ENCODE measurements around the gene C17orf67.
A peak's percentile ranks its signal among the peaks of the same experiment; 100 is the strongest.

Gene C17orf67

GRCh38 chr17:56808503-56808902, 25.2 kb downstream of the C17orf67 start:
- DNase-seq (ENCODE audit: low spot score): no peak

- DNase-seq (ENCODE audit: low spot score): no peak
Observed at GRCh38 chr17:56807723-56808122, 26.0 kb downstream of the C17orf67 start.

GRCh38 chr17:56806949-56807348, 26.8 kb downstream of the C17orf67 start:
- no peak for DNase-seq (ENCODE audit: low spot score)

GRCh38 chr17:56804454-56804853, 29.3 kb downstream of the C17orf67 start:
- DNase-seq (ENCODE audit: low spot score): no peak

GRCh38 chr17:56803071-56803470, 30.6 kb downstream of the C17orf67 start:
- no peak for DNase-seq (ENCODE audit: low spot score)

GRCh38 chr17:56801459-56802178, 32.1 kb downstream of the C17orf67 start:
- DNase-seq (ENCODE audit: low spot score): no peak

- no peak for DNase-seq (ENCODE audit: low spot score)
Observed at GRCh38 chr17:56798916-56799315, 34.8 kb downstream of the C17orf67 start.

- peak; percentile 50 for DNase-seq (ENCODE audit: low spot score)
Observed at GRCh38 chr17:56796536-56796935, 37.2 kb downstream of the C17orf67 start.

GRCh38 chr17:56795221-56795865, 38.4 kb downstream of the C17orf67 start:
- DNase-seq (ENCODE audit: low spot score): no peak

- DNase-seq (ENCODE audit: low spot score): no peak
Observed at GRCh38 chr17:56793957-56794356, 39.8 kb downstream of the C17orf67 start.

GRCh38 chr17:56793531-56793930, 40.2 kb downstream of the C17orf67 start:
- peak; percentile 57 for DNase-seq (ENCODE audit: low spot score)

GRCh38 chr17:56792267-56792666, 41.5 kb downstream of the C17orf67 start:
- peak; percentile 44 for DNase-seq (ENCODE audit: low spot score)

GRCh38 chr17:56786989-56787482, 46.7 kb downstream of the C17orf67 start:
- no peak for DNase-seq (ENCODE audit: low spot score)

GRCh38 chr17:56785997-56786680, 47.6 kb downstream of the C17orf67 start:
- no peak for DNase-seq (ENCODE audit: low spot score)

- DNase-seq (ENCODE audit: low spot score): no peak
Observed at GRCh38 chr17:56785405-56785804, 48.3 kb downstream of the C17orf67 start.

GRCh38 chr17:56782338-56782737, 51.4 kb downstream of the C17orf67 start:
- DNase-seq (ENCODE audit: low spot score): no peak

GRCh38 chr17:56781906-56782305, 51.8 kb downstream of the C17orf67 start:
- DNase-seq (ENCODE audit: low spot score): no peak

GRCh38 chr17:56779898-56780777, 53.6 kb downstream of the C17orf67 start:
- DNase-seq (ENCODE audit: low spot score): peak; percentile 87

- DNase-seq (ENCODE audit: low spot score): no peak
Observed at GRCh38 chr17:56779322-56779721, 54.4 kb downstream of the C17orf67 start.

GRCh38 chr17:56778898-56779297, 54.8 kb downstream of the C17orf67 start:
- no peak for DNase-seq (ENCODE audit: low spot score)

- DNase-seq (ENCODE audit: low spot score): no peak
Observed at GRCh38 chr17:56777859-56778258, 55.9 kb downstream of the C17orf67 start.

- DNase-seq (ENCODE audit: low spot score): no peak
Observed at GRCh38 chr17:56774650-56775049, 59.1 kb downstream of the C17orf67 start.

Data from left forelimb (tissue), 1 donor.